HT-29 (cell line): ENCODE results near the gene LTB4R2. TPM values are rescaled to one million over a fixed set of nuclear protein-coding genes. Genes with fewer than 3 reads are reported as not detected.
"Not testable (repeated sequence)": the region's sequence is repeated elsewhere in the genome, so short reads cannot be mapped to it uniquely, and the experiment has no call there.

ENCODE experiments used
- DNase-seq: peaks from one replicate; pipeline ENCODE4 v3.0.0-alpha.2; 2015; ENCODE audit warnings: low spot score
- total RNA-seq: library from RNA; depleted of rRNA; stranded (reverse); fragments of >200 nt; shearing (Covaris generic); gene quantifications from 2 replicates; pipeline ENCODE4 v1.2.3, GENCODE V29; 2014

Gene LTB4R2
- total RNA-seq, 1 experiment from 2014 or later: 13.3 TPM

DNA sequence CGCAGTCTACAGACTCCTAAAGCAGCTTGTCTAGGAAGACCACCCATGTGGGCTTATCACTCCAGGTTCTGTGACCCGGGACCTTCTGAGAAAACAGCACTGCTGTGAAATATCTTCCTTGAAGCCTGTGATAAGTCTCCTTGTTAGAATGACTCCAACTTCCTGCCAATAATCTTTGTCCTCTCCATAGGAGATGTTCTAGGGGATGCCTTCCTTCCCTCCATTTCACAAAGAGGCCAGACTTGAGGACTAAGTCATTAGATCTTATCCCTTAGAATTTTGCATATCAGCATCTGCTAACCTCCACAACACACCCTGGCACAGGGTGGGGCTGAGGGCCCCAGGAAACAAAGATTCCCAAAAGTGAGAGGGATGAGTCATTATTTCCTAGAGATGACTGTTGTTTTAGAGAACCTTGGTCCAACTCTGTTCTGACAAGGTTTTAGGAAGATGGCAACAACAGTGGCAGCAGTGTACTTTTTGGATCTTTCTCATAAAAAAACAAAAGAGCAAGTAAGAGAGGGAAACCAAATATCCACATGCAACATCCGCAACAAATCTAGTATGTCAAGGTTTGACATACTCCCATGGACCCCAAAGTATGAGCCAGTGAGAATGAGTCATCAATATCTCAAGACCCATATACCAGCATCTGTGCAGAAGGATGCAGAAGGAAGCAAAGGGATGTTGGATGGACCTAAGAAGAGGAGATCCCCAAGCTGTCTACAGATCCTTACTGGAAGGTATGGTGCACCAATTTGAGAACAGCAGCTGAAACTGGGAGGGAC lies 7.4 kb downstream of the LTB4R2 start:
- DNase-seq: no peak

DNA sequence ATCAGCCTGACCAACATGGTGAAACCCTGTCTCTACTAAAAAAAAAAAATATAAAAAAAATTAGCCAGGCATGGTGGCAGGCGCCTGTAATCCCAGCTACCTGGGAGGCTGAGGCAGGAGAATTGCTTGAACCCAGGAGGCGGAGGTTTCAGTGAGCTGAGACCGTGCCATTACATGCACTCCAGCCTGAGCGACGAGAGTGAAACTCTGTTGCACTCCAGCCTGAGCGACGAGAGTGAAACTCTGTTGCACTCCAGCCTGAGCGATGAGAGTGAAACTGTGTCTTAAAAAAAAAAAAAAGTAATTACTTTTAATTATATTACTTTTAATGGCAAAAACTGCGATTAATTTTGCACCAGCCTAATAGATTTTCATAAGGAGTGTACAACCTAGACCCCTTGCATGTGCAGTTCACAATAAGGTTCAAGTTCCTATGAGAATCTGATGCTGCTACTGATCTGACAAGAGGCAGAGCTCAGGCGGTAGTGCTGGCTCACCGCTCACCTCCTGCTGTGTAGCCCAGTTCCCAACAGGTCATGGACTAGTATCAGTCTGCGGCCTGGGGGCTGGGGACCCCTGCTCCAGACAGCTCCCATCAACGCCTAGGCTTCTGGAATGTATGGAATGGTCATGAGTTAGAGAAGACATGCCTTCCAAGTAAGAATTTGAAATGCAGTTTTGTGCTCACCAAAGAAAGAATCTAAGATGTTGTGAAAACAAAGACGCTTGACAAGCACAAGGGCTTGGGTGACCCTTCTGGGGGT lies 11.5 kb downstream of the LTB4R2 start:
- no peak for DNase-seq

GRCh38 chr14:24322672-24323071 lies 12.7 kb downstream of the LTB4R2 start:
- no peak for DNase-seq

DNA sequence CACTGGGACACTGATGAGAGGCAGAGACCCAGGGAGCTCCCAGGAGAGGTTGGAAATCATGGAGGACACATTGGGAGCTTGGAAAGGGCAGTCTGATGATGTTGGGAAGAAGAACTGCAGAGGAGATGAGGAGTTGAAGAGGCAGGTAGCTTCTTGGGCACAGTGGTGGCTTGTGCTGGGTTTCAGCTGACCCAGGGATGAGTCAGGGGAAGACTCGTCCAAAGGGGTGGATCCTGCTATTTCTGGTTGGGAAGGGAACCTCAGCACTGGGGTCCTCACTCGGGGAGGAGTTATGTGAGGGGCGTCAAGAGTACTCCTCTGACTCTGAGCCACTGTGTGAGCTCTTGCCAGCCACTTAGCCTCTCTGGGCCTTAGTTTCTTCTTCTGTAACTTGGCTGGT lies 13.4 kb downstream of the LTB4R2 start:
- DNase-seq: no peak

- DNase-seq: no peak
Observed at GRCh38 chr14:24324024-24324423, 14.1 kb downstream of the LTB4R2 start.

DNA sequence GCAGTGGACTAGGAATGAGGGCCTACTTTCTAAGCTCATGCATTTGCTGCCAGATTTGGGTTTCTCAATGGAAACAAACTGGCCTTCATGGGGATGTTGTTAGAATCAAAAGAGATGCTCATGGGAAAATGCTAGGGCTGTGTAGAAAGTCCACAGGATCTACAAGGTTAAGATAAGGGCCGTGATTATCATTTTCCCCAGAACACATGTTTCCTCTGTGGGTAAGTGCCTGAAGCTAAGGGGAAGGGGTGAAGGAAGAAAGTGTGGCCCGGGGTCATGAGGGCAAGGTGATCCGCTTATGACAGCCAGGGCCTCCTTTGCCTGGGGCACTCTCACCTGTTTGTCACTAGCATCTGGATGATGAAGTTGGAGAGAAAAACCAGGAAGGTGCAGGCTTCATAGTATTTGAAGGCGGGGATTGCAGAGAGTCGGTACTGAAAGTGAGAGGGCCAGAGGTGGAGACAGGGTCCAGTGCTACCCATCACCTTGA lies 15.1 kb downstream of the LTB4R2 start:
- DNase-seq: no peak

- no peak for DNase-seq
Observed at GRCh38 chr14:24325963-24326362, 16.0 kb downstream of the LTB4R2 start.

- no peak for DNase-seq
Observed at GRCh38 chr14:24327303-24327702, 17.4 kb downstream of the LTB4R2 start.

DNA sequence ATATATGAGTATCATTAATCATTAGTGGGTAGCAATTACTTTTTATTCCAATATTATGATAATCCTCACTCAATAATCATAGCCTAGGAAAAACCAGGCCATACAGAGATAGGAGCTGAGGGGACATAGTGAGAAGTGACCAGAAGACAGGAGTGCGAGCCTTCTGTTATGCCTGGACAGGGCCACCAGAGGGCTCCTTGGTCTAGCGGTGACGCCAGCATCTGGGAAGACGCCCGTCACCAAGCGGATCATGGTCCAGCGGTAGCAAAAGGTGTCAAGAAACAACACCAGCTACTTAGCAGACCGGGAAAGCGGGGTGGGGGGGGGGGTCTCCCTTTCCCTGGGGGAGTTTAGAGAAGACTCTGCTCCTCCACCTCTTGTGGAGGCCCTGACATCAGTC lies 18.0 kb downstream of the LTB4R2 start:
- not testable (repeated sequence) for DNase-seq

DNA sequence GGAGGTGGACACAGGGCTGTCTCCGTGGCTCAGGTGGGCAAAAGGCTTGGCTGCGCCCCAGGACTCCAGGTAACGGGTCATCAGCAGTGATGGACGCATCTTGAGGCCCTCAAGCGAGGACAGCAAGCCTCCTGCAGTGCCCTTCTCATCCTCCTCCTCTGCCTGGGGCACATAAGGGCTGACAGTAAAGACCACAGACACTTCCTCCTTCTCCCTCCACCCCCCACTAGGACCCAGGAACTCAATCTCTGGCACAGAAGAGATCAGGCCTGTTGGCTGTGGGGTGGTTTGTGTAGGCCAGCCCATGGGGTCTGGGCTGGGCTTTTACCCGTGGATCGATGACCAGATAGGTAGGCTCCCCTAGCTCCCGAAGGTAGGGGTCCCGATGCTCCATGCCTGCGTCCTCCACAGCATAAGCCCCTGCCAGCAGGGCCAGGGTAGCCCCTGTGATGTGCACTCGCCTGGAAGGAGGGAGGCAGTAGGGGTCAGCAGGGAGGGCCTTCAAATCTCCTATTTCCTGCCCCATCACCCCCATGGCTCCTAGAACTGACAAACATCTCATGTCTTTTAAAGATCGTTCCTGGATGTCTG lies 19.2 kb downstream of the LTB4R2 start:
- no peak for DNase-seq

DNA sequence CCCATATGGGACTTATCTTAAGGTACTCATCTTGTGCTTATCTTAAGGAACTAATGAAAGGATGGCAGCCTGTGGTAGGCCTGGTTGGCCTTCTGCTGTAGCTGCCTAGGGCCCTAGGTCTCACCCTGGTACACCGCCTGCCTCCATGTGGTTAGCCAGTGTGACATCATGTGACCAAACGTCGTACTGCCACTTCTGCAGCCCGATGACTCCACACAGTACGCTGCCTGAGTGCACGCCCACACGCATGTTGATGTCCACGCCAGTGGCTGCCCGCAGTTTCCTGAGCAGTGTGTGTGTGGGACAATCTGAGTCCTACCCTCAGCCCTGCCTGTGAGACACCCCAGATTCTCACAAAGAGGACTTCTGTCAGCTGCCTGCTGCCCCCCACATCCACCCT lies 19.8 kb downstream of the LTB4R2 start:
- no peak for DNase-seq

GRCh38 chr14:24330973-24331674 lies 21.2 kb downstream of the LTB4R2 start:
- no peak for DNase-seq

DNA sequence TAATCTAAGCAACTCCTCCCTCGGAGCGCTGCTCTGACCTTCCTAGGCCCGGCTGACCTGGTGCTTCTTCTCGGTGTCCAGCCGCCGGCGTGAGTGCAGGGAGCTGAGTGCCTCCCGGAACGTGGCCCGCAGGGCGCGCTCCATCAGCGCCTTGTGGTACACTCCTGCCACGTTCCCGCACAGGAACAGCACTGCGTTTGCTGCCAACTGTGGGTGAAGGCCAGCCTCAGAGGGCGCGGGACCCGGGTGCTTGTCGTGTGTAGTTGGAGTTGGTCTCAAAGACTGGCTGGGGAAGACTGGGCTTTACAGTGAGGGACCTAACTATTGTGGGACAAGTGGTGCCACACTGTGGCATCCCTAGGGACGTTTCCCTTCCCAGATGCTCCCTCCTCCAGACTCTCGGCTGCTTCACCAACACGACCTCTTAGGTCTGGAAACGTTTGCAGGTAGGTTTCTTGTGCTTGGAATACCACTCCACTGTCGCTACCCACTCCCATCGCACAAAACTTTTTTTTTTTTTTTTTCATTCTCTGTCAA lies 21.9 kb downstream of the LTB4R2 start:
- peak; percentile 19 for DNase-seq

DNA sequence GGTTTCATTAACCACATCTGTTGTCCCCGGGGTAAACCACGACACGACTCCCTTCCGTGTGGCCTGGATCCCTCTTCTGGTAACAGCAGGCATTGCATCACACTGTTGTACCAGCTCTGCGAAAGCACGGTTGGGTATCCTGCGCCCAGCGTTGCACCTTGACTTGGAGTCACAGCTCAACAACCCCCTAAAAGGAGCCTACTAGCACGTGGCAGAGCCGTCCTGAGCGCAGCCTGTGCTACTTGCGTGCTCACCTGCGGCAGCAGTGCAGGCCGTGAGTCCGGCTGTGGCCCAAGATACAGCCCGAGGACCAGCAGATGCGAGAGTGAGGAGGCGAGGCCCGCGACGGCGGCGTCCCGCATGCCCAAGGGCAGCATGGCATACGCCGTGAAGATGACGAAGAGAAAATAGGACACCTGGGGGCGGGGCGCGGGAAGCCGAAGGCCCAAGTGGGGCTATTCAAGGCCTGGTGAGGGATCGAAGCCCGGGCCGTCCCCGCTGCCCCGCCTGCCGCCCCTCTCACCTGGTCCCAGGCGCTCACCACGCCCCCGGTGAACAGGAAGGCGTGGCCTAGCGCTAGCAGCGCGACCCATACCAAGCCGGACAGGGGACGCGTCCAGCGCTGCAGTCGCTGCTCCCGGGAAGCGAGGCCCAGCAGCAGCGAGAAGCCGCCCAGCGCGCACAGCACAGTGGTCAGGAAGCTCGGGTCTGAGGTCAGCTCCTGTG lies 22.5 kb downstream of the LTB4R2 start:
- peak; percentile 71 for DNase-seq

DNA sequence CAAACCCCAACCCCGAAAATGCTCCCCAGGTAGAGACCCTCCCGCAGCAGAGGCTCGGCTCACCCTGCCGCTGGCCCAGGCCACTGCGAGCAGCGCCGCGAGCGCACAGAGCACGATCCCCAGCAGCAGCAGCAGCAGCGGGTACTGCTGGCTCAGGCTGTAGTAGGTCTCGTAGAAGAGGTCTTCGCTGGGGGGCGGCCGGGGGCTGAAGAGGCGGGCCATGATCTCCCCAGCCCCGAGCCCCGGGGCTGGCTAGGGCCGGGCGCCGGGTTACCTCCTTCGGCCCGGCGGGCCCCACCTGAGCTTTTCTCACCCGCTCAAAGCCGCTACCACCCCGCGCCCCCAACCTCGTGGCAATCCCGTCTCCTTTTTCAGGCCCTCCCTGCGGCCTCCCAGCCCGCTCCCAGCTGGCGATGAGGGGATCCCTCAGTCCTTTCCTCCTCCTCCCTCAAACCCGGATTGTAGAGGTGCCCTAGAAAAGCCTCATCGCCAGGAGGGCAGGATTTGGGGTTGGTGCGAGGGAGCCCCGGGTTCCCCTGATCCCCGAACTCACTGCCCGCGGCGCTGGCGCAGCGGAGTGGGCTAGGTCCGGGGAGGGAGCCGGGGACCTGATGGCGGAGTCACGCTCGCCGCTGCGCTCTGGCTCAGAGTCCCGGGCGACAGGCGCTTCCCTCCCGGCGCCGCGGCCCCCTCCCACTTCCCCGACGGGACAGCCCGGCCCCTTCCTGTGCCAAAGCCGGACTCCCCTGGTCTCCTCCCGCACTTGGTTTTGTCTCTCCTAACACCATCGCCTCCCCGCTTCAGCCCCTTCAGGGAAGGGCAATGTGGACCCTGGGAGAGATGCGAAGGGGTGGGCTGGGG lies 24.7 kb downstream of the LTB4R2 start, which contains the start of gene ADCY4:
Gene ADCY4 (minus strand): TSS at position 641 of the 861 bp plus-strand sequence. CDS start 419 bp downstream, at position 222.
- DNase-seq: no peak

DNA sequence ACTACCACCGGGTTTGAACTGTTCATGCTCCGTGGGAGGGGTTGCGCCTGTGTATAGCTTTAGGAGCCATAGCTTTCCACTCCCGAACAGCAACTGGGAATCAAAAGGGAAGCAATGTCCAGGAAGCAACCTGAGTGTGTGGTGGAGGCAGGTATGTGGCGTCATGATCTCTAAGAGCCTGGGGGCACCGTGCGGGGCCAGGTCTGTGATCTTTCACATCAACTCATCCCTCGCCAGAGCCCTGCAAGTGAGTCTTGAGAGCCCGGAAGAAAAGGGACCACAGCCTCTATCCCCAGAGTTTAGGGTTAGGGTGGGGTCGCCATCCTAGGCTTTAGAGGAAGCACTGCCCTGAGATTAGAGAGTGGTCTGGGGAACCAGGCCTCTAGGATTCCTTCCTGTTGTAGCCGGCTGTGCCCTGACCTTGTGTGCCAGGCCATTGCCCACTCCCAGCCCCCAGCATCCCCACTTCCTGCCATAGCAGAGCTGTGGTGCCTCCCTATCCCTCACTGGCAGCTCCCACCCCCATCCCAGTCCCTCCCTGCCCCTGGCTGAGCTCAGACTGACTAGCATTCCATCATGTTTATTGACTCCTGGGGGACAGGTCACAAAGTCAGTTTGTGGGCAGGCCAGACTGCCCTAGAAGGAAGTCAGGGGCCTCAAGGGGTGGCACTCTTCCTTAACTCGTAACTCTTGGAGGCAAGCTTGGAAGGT lies 25.7 kb downstream of the LTB4R2 start:
- peak; percentile 50 for DNase-seq

DNA sequence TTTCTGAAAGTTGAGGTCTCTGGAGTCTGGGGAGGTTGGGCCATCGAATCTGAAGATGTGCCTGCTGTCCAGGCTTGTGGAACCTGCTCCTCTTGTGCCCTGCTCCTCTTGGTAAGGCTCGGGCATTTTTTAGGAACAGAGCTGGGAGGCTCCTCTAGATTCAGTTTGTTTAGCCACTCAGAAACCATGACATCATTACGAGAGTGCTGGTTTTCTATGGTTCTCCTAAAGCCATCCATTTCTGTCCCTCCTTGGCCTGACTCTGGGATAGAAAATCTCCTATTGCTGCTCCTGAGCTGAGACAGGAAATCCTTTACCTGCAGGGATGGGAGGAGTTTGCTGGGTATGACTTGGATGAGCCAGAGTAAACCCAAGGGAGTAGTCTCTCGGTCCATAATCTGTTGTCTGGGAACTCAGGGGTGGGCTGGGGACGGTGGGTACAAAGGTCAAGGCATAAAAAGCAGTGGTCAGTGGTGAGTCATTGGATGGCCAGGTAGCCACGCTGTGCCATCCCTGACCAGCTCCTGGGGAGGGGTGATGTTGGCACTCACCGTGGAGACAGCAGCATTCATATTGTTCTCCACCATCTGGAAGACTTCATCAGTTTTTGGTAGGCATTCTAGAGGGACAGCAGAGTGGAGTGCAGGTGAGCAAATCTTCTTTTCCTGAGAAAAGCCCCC lies 27.3 kb downstream of the LTB4R2 start:
- DNase-seq: peak; percentile 33

- no peak for DNase-seq
Observed at GRCh38 chr14:24337824-24338175, 27.9 kb downstream of the LTB4R2 start.

- DNase-seq: no peak
Observed at GRCh38 chr14:24338843-24339242, 28.9 kb downstream of the LTB4R2 start.
